ENCODE data around the gene TXN2. TPM values are rescaled to one million over a fixed set of nuclear protein-coding genes. Genes with fewer than 3 reads are reported as not detected.

TXN2 gene
- 57.7 to 69.9 TPM (median 67.3 TPM) in 5 replicates for total RNA-seq (2022; extraction: Qiagen RNA extraction; ENCODE audit: low read depth)

DNA sequence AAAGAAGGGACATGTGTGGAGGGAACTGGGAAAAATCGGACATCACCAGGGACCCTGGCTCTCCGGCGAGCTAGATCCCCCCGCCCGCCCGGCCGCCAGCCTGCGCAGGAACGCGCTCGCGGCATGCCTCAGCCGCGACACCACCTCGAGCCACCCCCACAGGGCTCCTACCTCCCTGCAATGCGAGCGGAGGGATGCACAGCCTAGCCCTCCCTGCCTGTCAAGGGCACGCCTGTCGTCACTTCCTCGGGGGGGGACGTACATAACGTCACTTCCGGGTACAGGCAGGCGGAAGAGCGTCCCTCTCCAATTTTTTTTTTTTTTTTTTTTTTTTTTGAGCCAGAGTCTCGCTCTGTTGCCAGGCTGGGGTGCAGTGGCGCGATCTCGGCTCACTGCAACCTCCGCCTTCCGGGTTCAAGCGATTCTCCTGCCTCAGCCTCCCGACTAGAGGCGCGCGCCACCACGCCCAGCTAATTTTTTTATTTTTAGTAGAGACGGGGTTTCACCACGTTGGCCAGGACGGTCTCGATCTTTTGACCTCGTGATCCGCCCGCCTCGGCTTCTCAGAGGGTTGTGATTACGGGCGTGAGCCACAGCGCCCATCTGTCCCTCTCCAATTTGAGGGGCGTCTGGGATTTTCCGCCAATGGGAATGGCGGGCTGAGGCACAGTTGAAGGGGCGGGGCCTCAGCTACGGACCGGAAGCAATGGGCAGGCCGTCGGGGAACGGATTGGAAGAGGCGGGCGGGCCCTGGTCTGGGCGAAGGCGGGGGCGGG is at the start of gene TXN2:
TXN2 (minus strand) TSS at position 248 of the 776 bp plus-strand sequence. CDS start 803 bp downstream, outside the sequence.

DNA sequence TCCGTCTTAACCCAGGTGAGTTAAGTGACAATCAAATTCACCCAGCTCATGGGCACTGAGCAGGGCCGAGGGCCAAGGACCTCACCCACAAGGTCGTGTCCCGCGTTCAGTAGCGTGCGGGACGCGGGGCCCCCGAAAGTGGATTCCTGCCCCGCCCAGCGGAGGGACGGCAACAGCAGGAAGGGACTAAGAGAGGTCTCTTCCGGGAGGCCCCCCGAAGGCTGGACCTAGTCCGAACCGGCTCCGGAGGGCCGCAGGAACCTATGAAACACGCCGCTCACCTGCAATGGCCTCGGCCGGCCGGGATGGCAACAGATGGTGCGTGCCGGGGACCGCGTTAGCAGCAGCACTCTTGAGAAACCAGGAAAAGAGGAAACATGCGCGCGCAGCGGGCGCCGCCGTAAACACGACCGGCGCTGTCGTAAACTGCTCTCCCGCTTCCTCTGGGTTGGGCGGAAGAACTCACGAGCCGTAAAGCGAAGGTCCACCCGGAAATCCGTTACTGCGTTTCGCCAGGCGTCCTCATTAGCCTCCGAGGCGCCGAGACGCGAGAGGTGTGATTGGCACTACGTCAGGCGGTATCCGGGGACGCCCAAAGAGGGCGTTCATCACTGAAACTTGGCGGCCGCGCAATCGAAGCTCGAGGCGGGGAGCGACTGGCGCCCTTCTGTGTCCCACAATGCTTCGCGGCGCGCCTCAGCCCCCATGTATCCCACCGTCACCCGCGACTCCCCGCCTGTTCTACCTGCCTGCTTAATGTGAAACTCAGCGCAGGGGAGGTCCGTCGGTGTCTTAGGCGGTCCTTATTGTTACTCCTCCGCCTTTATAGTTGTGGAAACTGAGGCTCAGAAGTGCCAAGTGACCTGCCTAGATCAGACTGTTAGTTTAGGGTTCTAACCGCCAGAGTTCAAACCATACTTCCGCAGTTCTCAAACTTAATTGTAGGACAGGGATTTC is 47.6 kb upstream of the TXN2 start, which contains the start of gene EIF3D:
EIF3D (minus strand) TSS at position 372 of the 957 bp plus-strand sequence. CDS start 3,045 bp downstream, outside the sequence.

DNA sequence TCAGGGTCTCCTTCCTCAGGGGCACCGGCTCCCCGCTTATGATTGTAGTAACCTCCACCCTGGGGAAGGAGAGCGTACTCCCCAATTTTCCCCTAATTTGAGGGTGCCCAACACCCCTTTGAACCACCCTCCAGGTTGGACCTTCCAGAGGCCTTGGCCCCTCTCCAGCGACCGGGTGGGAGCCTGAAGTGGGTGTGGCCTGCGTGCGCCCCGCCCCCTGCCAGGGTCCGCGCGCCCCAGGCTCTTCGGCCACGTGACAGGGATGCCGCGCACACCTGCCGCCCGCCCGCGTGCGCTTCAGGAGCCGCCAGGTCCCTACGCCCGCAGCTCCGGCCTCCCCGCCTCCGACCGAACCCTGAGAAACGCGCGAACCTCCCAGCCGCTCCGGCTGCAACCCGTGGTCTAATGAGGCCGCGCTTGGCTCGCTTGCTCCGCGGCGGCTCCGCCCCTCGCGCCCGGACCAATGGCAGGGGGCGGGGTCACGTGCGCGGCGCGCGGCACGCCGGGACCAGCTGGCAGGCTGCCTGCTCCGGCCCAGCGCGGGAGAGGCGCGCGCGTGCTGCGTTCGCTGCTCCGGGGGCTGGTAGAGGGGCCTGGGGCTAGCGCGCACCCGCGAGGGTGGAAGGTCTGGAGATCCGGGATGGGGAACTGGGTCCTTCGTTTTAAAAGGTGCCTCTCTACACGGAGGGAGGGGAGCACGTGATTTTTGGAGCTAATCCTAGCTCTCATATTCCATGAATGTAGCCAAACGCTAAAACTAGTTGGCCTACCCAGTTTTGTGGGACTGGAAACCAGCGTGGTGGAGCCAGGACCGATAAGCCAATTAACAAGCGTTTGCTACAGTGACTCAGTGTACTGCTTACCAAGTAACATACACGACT is 25.4 kb upstream of the TXN2 start, which contains the start of gene FOXRED2:
FOXRED2 (minus strand) TSS at position 404 of the 881 bp plus-strand sequence. CDS start 618 bp downstream, outside the sequence.

Other genes starting within 250 kb of the TXN2 start
- gene APOL2, start 242.1 kb downstream of the TXN2 start, total RNA-seq (2022; extraction: Qiagen RNA extraction; ENCODE audit: low read depth), result 43.4 to 53.1 TPM (median 50.6 TPM) in 5 replicates
- gene APOL1, start 228.5 kb downstream of the TXN2 start, total RNA-seq (2022; extraction: Qiagen RNA extraction; ENCODE audit: low read depth), result 11.4 to 17.7 TPM (median 15.9 TPM) in 5 replicates
- gene MYH9, start 93.7 kb downstream of the TXN2 start, total RNA-seq (2022; extraction: Qiagen RNA extraction; ENCODE audit: low read depth), result 145 to 175 TPM (median 165 TPM) in 5 replicates
- 11.3 to 17.1 TPM (median 15.4 TPM) in 5 replicates for gene FOXRED2, start 25.4 kb upstream of the TXN2 start, total RNA-seq (2022; extraction: Qiagen RNA extraction; ENCODE audit: low read depth)
- 150 to 203 TPM (median 154 TPM) in 5 replicates for gene EIF3D, start 47.5 kb upstream of the TXN2 start, total RNA-seq (2022; extraction: Qiagen RNA extraction; ENCODE audit: low read depth)
- not detected in 5 replicates for gene CACNG2, start 222.1 kb upstream of the TXN2 start, total RNA-seq (2022; extraction: Qiagen RNA extraction; ENCODE audit: low read depth)

All from A549 treated with GW870086 at 1 μM for 4 hours (cell line).